ENCODE data around the gene PDK3. TPM values are rescaled to one million over a fixed set of nuclear protein-coding genes. Genes with fewer than 3 reads are reported as not detected.

PDK3 gene
- total RNA-seq, 1 donor, result 9.0 TPM

- no peak for DNase-seq (ENCODE audit: insufficient read length, low spot score, missing footprints)
- no peaks in the 10 kb centered on the region for H4K20me1 ChIP-seq (ENCODE audit: insufficient read depth, low read length)
- H3K4me3 ChIP-seq (ENCODE audit: insufficient read depth, low read length), result no peak overlapping the region
- H3K4me2 ChIP-seq (ENCODE audit: insufficient read depth, low read length), result no peak overlapping the region
- no peak overlapping the region for H2AFZ ChIP-seq (ENCODE audit: low read length)
- no peak overlapping the region for H3K27ac ChIP-seq (ENCODE audit: low read depth, low read length)
- TF ChIP-seq CTCF (IDR thresholded peaks at IDR 0.05; ENCODE audit: extremely low read depth, low read depth, low read length), result no peak
- no peaks in the 10 kb centered on the region for H3K27me3 ChIP-seq (ENCODE audit: insufficient read depth, low read length)
- H3K36me3 ChIP-seq (ENCODE audit: insufficient read depth, low read length), result no peaks in the 10 kb centered on the region
- no peaks in the 10 kb centered on the region for H3K9me3 ChIP-seq (ENCODE audit: low read depth, low read length)
- no peaks in the 10 kb centered on the region for H3K79me2 ChIP-seq (ENCODE audit: insufficient read depth, low read length)
- peaks cover 3% of the 10 kb centered on the region for H3K4me1 ChIP-seq (ENCODE audit: insufficient read depth, low read length)
Measured at GRCh38 chrX:24491741-24492140, 26.7 kb downstream of the PDK3 start.

GRCh38 chrX:24493740-24494581 lies 28.9 kb downstream of the PDK3 start:
- Histone ChIP-seq H4K20me1 (ENCODE audit: insufficient read depth, low read length) (no peaks in the 10 kb centered on the region), H3K4me1 (ENCODE audit: insufficient read depth, low read length) (peaks cover 3% of the 10 kb centered on the region), H3K36me3 (ENCODE audit: insufficient read depth, low read length) (no peaks in the 10 kb centered on the region), H3K27ac (ENCODE audit: low read depth, low read length) (no peak overlapping the region), H3K4me3 (ENCODE audit: insufficient read depth, low read length) (no peak overlapping the region), H3K79me2 (ENCODE audit: insufficient read depth, low read length) (no peaks in the 10 kb centered on the region), H3K9me3 (ENCODE audit: low read depth, low read length) (no peaks in the 10 kb centered on the region), H3K4me2 (ENCODE audit: insufficient read depth, low read length) (peak overlapping the region; percentile 27), H2AFZ (ENCODE audit: low read length) (no peak overlapping the region), H3K27me3 (ENCODE audit: insufficient read depth, low read length) (no peaks in the 10 kb centered on the region)
- no peak for TF ChIP-seq CTCF (IDR thresholded peaks at IDR 0.05; ENCODE audit: extremely low read depth, low read depth, low read length)
- DNase-seq (ENCODE audit: insufficient read length, low spot score, missing footprints), result no peak

DNA sequence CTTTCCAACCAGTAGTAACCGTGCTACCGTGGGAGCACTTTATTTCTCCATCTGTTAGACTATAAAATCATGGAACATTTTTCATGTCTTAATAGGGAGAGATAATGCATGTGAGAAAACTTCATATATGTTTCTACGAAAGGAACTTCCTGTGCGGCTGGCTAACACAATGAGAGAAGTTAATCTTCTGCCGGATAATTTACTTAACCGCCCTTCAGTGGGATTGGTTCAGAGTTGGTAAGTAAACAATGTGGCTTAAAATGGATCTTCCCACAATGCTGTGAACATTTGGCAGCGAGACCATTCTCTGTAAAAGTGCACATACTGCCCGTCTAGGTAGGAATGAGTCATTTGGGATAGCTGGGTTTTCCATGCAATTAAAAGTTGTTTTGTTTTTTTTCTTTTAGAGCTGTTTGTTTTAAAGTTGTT lies 29.6 kb downstream of the PDK3 start:
- no peak overlapping the region for H3K27ac ChIP-seq (ENCODE audit: low read depth, low read length)
- peaks cover 3% of the 10 kb centered on the region for H3K4me1 ChIP-seq (ENCODE audit: insufficient read depth, low read length)
- H3K79me2 ChIP-seq (ENCODE audit: insufficient read depth, low read length), result no peaks in the 10 kb centered on the region
- H4K20me1 ChIP-seq (ENCODE audit: insufficient read depth, low read length), result no peaks in the 10 kb centered on the region
- peak overlapping the region; percentile 27 for H3K4me2 ChIP-seq (ENCODE audit: insufficient read depth, low read length)
- H3K36me3 ChIP-seq (ENCODE audit: insufficient read depth, low read length), result no peaks in the 10 kb centered on the region
- H3K4me3 ChIP-seq (ENCODE audit: insufficient read depth, low read length), result peak overlapping the region; percentile 5
- H3K27me3 ChIP-seq (ENCODE audit: insufficient read depth, low read length), result no peaks in the 10 kb centered on the region
- H2AFZ ChIP-seq (ENCODE audit: low read length), result no peak overlapping the region
- H3K9me3 ChIP-seq (ENCODE audit: low read depth, low read length), result no peaks in the 10 kb centered on the region
- TF ChIP-seq CTCF (IDR thresholded peaks at IDR 0.05; ENCODE audit: extremely low read depth, low read depth, low read length), result no peak
- DNase-seq (ENCODE audit: insufficient read length, low spot score, missing footprints), result peak; percentile 91

DNA sequence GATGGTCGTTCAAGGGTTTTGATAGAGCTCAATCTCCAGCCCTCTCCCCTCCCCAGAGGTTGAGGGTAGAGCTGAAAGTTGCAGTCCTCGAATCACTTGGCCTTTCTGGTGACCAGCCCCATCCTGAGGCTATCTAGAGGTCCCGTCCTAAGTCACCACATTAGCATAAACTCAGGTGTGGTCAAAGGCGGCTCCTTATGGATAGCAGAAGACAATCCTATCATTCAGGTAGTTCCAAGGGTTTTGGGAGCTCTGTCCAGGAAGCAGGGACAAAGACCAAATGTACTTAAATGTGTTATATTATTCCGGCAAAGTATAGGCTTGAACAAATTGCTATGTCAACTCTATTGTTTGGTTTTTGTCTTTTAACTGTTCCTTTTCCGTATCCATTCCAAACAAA lies 30.6 kb downstream of the PDK3 start:
- Histone ChIP-seq H3K79me2 (ENCODE audit: insufficient read depth, low read length) (no peaks in the 10 kb centered on the region), H3K9me3 (ENCODE audit: low read depth, low read length) (no peaks in the 10 kb centered on the region), H3K4me3 (ENCODE audit: insufficient read depth, low read length) (no peak overlapping the region), H3K4me2 (ENCODE audit: insufficient read depth, low read length) (no peak overlapping the region), H4K20me1 (ENCODE audit: insufficient read depth, low read length) (no peaks in the 10 kb centered on the region), H3K27ac (ENCODE audit: low read depth, low read length) (no peak overlapping the region), H3K27me3 (ENCODE audit: insufficient read depth, low read length) (no peaks in the 10 kb centered on the region), H3K4me1 (ENCODE audit: insufficient read depth, low read length) (peaks cover 3% of the 10 kb centered on the region), H3K36me3 (ENCODE audit: insufficient read depth, low read length) (no peaks in the 10 kb centered on the region), H2AFZ (ENCODE audit: low read length) (no peak overlapping the region)
- no peak for DNase-seq (ENCODE audit: insufficient read length, low spot score, missing footprints)
- TF ChIP-seq CTCF (IDR thresholded peaks at IDR 0.05; ENCODE audit: extremely low read depth, low read depth, low read length), result no peak

Measured in osteoblast (primary cell).